ENCODE results near the gene TACR1. TPM values are rescaled to one million over a fixed set of nuclear protein-coding genes. Genes with fewer than 3 reads are reported as not detected.
A peak's percentile ranks its signal among the peaks of the same experiment; 100 is the strongest.
"Not testable (repeated sequence)": the region's sequence is repeated elsewhere in the genome, so short reads cannot be mapped to it uniquely, and the experiment has no call there.

The TACR1 gene
- total and polyA plus RNA-seq, 7 experiments from 2014 or later = 0.24 TPM; not detected in 6

- intact Hi-C loops (cut with micrococcal nuclease) = loop anchor here (1.0 kb wide), 3 partner anchors 145 to 544 kb away; no protein-coding TSS in a partner anchor
- ATAC-seq = no peak
- ChIA-PET POLR2A (no interaction called here), CTCF (interaction anchor here (1.0 to 1.3 kb wide), 2 partner anchors 14 to 146 kb away, joined by 3 to 6 read pairs; no protein-coding TSS in a partner anchor)
- Histone ChIP-seq H3K36me3 (ENCODE audit: control insufficient read depth in 2 of 3, insufficient read depth in 3 of 3, low read length in 3 of 3) (no peaks in the 10 kb centered on the region), H3K4me3 (ENCODE audit: low read length) (no peak overlapping the region), H3K27ac (ENCODE audit: low read depth, low read length) (no peak overlapping the region), H3K4me1 (ENCODE audit: control insufficient read depth in 2 of 2, insufficient read depth in 2 of 2, low read length in 2 of 2) (no peaks in the 10 kb centered on the region), H3K9me3 (ENCODE audit: control insufficient read depth in 2 of 3, low read length in 3 of 3) (no peaks in the 10 kb centered on the region), H3K27me3 (ENCODE audit: control insufficient read depth in 2 of 2, insufficient read depth in 2 of 2, low read length in 2 of 2) (no peaks in the 10 kb centered on the region)
- peak in 8 of 9 donors; percentile 12 to 45 (median 30) for DNase-seq
- H3K27me3 Mint-ChIP-seq = no peaks in the 10 kb centered on the region
- peaks cover 0 to 3% (median 0%) of the 10 kb centered on the region in 11 donors for H3K9me3 Mint-ChIP-seq
- no peak overlapping the region for H3K27ac Mint-ChIP-seq
- H3K4me3 Mint-ChIP-seq = no peak overlapping the region
- H3K36me3 Mint-ChIP-seq = peaks cover 0 to 10% (median 0%) of the 10 kb centered on the region in 5 donors
- H3K4me1 Mint-ChIP-seq = peaks cover 0 to 16% (median 0%) of the 10 kb centered on the region in 7 donors
These were observed 134.5 kb downstream of the TACR1 start for GRCh38 chr2:75064691-75065396.

GRCh38 chr2:75063906-75064305, 135.4 kb downstream of the TACR1 start:
- Histone ChIP-seq H3K9me3 (ENCODE audit: control insufficient read depth in 2 of 3, low read length in 3 of 3) (no peaks in the 10 kb centered on the region), H3K4me1 (ENCODE audit: control insufficient read depth in 2 of 2, insufficient read depth in 2 of 2, low read length in 2 of 2) (no peaks in the 10 kb centered on the region), H3K4me3 (ENCODE audit: low read length) (no peak overlapping the region), H3K27me3 (ENCODE audit: control insufficient read depth in 2 of 2, insufficient read depth in 2 of 2, low read length in 2 of 2) (no peaks in the 10 kb centered on the region), H3K36me3 (ENCODE audit: control insufficient read depth in 2 of 3, insufficient read depth in 3 of 3, low read length in 3 of 3) (no peaks in the 10 kb centered on the region), H3K27ac (ENCODE audit: low read depth, low read length) (no peak overlapping the region)
- Mint-ChIP-seq H3K27ac (no peak overlapping the region), H3K36me3 (peaks cover 0 to 10% (median 0%) of the 10 kb centered on the region in 5 donors), H3K4me3 (no peak overlapping the region), H3K27me3 (no peaks in the 10 kb centered on the region), H3K9me3 (peaks cover 0 to 1% (median 0%) of the 10 kb centered on the region in 11 donors), H3K4me1 (peaks cover 0 to 16% (median 0%) of the 10 kb centered on the region in 7 donors)
- DNase-seq (no peak), ATAC-seq (no peak)
- ChIA-PET POLR2A (no interaction called here), CTCF (interaction anchor here (0.6 to 0.7 kb wide), 2 partner anchors 29 to 81 kb away, joined by 3 to 4 read pairs; no protein-coding TSS in a partner anchor)
- intact Hi-C loops (cut with micrococcal nuclease) = no loop called here

- ChIA-PET POLR2A (no interaction called here), CTCF (no interaction called here)
- H3K27ac ChIP-seq (ENCODE audit: low read depth, low read length) = no peak overlapping the region
- no peak for ATAC-seq
- H3K27me3 ChIP-seq (ENCODE audit: control insufficient read depth in 2 of 2, insufficient read depth in 2 of 2, low read length in 2 of 2) = no peaks in the 10 kb centered on the region
- intact Hi-C loops (cut with micrococcal nuclease) = no loop called here
- H3K36me3 ChIP-seq (ENCODE audit: control insufficient read depth in 2 of 3, insufficient read depth in 3 of 3, low read length in 3 of 3) = no peaks in the 10 kb centered on the region
- no peak overlapping the region for H3K4me3 ChIP-seq (ENCODE audit: low read length)
- no peaks in the 10 kb centered on the region for H3K9me3 ChIP-seq (ENCODE audit: control insufficient read depth in 2 of 3, low read length in 3 of 3)
- Mint-ChIP-seq H3K36me3 (peaks cover 0 to 10% (median 0%) of the 10 kb centered on the region in 5 donors), H3K27me3 (peaks cover 0 to 3% (median 0%) of the 10 kb centered on the region in 5 donors), H3K27ac (no peak overlapping the region), H3K4me3 (no peak overlapping the region), H3K4me1 (peaks cover 0 to 9% (median 0%) of the 10 kb centered on the region in 7 donors), H3K9me3 (no peaks in the 10 kb centered on the region)
- no peaks in the 10 kb centered on the region for H3K4me1 ChIP-seq (ENCODE audit: control insufficient read depth in 2 of 2, insufficient read depth in 2 of 2, low read length in 2 of 2)
- DNase-seq = no peak
These were observed 140.9 kb downstream of the TACR1 start for GRCh38 chr2:75058427-75058826.

- H3K9me3 ChIP-seq (ENCODE audit: control insufficient read depth in 2 of 3, low read length in 3 of 3); DNase-seq; H3K4me1 Mint-ChIP-seq; intact Hi-C loops (cut with micrococcal nuclease); H3K36me3 Mint-ChIP-seq; H3K27me3 ChIP-seq (ENCODE audit: control insufficient read depth in 2 of 2, insufficient read depth in 2 of 2, low read length in 2 of 2); CTCF ChIA-PET; H3K27ac Mint-ChIP-seq; H3K36me3 ChIP-seq (ENCODE audit: control insufficient read depth in 2 of 3, insufficient read depth in 3 of 3, low read length in 3 of 3); ATAC-seq; POLR2A ChIA-PET; H3K4me3 ChIP-seq (ENCODE audit: low read length); H3K4me3 Mint-ChIP-seq; H3K27ac ChIP-seq (ENCODE audit: low read depth, low read length); H3K9me3 Mint-ChIP-seq; H3K27me3 Mint-ChIP-seq; H3K4me1 ChIP-seq (ENCODE audit: control insufficient read depth in 2 of 2, insufficient read depth in 2 of 2, low read length in 2 of 2): not testable (repeated sequence)
These were observed 142.2 kb downstream of the TACR1 start for GRCh38 chr2:75057150-75057549.

DNA sequence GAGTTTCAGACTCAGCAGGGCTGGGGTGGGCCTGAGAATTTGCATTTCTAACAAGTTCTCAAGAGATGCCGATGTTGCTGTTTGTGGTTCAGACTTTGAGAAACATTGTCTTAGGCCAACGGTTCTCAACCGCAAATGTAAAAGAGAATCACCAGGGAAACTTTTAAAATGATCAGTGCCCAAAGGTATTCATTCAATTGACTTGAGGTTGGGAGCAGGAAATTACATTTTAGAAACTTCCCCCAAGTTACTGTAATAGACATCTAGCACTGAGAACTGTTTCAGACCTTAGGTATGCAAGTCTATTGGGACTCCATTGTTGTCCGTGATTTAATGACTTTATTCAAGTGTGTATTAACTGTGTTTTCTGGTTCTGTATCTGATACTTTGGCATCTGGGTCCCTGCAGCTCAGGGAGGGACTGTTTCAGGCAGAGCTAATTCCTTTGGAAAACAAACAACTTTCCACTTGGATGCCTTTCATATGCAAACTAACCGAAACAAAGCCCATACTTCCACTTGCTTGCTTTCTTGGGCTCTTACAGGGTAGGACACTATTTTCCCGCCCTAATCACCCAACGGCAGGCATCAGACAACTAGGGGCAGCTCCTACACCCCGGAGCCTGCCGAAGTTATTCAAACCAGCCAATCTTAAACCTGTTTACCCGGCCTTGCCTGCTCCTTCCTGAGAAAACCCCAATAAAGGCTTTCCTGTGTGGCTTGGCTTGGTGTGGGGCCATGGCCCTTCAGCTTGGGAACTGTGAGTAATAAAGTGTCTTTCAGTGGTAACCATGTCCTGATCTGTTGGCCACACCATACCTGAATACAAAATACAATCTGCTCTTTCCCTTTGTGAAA, 143.3 kb downstream of the TACR1 start:
- Histone ChIP-seq H3K4me3 (ENCODE audit: low read length) (no peak overlapping the region), H3K4me1 (ENCODE audit: control insufficient read depth in 2 of 2, insufficient read depth in 2 of 2, low read length in 2 of 2) (no peaks in the 10 kb centered on the region), H3K27me3 (ENCODE audit: control insufficient read depth in 2 of 2, insufficient read depth in 2 of 2, low read length in 2 of 2) (no peaks in the 10 kb centered on the region), H3K27ac (ENCODE audit: low read depth, low read length) (no peak overlapping the region), H3K9me3 (ENCODE audit: control insufficient read depth in 2 of 3, low read length in 3 of 3) (no peaks in the 10 kb centered on the region), H3K36me3 (ENCODE audit: control insufficient read depth in 2 of 3, insufficient read depth in 3 of 3, low read length in 3 of 3) (no peaks in the 10 kb centered on the region)
- ChIA-PET POLR2A (no interaction called here), CTCF (no interaction called here)
- Mint-ChIP-seq H3K27ac (no peak overlapping the region), H3K4me3 (no peak overlapping the region), H3K9me3 (no peaks in the 10 kb centered on the region), H3K27me3 (peaks cover 0 to 3% (median 0%) of the 10 kb centered on the region in 5 donors), H3K36me3 (peaks cover 0 to 4% (median 0%) of the 10 kb centered on the region in 5 donors), H3K4me1 (peaks cover 0 to 9% (median 0%) of the 10 kb centered on the region in 7 donors)
- intact Hi-C loops (cut with micrococcal nuclease) = no loop called here
- DNase-seq (no peak), ATAC-seq (no peak)

GRCh38 chr2:75055142-75055819, 144.0 kb downstream of the TACR1 start:
- Mint-ChIP-seq H3K4me1 (peaks cover 0 to 5% (median 0%) of the 10 kb centered on the region in 7 donors), H3K4me3 (no peak overlapping the region), H3K36me3 (peaks cover 0 to 8% (median 0%) of the 10 kb centered on the region in 5 donors), H3K9me3 (no peaks in the 10 kb centered on the region), H3K27ac (no peak overlapping the region), H3K27me3 (peaks cover 0 to 3% (median 0%) of the 10 kb centered on the region in 5 donors)
- Histone ChIP-seq H3K36me3 (ENCODE audit: control insufficient read depth in 2 of 3, insufficient read depth in 3 of 3, low read length in 3 of 3) (no peaks in the 10 kb centered on the region), H3K27me3 (ENCODE audit: control insufficient read depth in 2 of 2, insufficient read depth in 2 of 2, low read length in 2 of 2) (no peaks in the 10 kb centered on the region), H3K27ac (ENCODE audit: low read depth, low read length) (no peak overlapping the region), H3K4me1 (ENCODE audit: control insufficient read depth in 2 of 2, insufficient read depth in 2 of 2, low read length in 2 of 2) (no peaks in the 10 kb centered on the region), H3K4me3 (ENCODE audit: low read length) (no peak overlapping the region), H3K9me3 (ENCODE audit: control insufficient read depth in 2 of 3, low read length in 3 of 3) (no peaks in the 10 kb centered on the region)
- DNase-seq (no peak), ATAC-seq (no peak)
- ChIA-PET CTCF (no interaction called here), POLR2A (no interaction called here)
- intact Hi-C loops (cut with micrococcal nuclease) = no loop called here

Data from naive thymus-derived CD4-positive, alpha-beta T cell (primary cell).